Brain microvascular endothelial cell (primary cell): Measurements from ENCODE around the gene GFPT1.

ENCODE experiments used
- DNase-seq: peaks from one replicate; pipeline ENCODE4 v3.0.0-alpha.2; 2020
- H3K27ac ChIP-seq: fragments of 250-450 bp; sonication (Bioruptor Pico); 2 replicates; pipeline ENCODE4 v1.5.1; 2020; ENCODE audit warnings: mild to moderate bottlenecking, moderate library complexity
- H3K27me3 ChIP-seq: fragments of 250-450 bp; sonication (Bioruptor Pico); replicated peaks from 2 replicates; pipeline ENCODE4 v1.5.1; 2020; ENCODE audit warnings: mild to moderate bottlenecking
- H3K36me3 ChIP-seq: fragments of 250-450 bp; sonication (Bioruptor Pico); replicated peaks from 2 replicates; pipeline ENCODE4 v1.5.1; 2020; ENCODE audit warnings: mild to moderate bottlenecking
- H3K4me3 ChIP-seq: 2 replicates; pipeline ENCODE4 v1.5.1; 2011; ENCODE audit warnings: low read depth, mild to moderate bottlenecking, control low read depth, low read length, moderate library complexity
- CTCF ChIP-seq: IDR thresholded peaks from 2 replicates; pipeline ENCODE4 v1.5.1; 2011; ENCODE audit warnings: low read depth, mild to moderate bottlenecking, moderate library complexity, low read length, control low read depth, inconsistent platforms; ENCODE audit errors: missing control alignments
- in situ Hi-C: cut with HindIII; loops from 2 replicates; pipeline ENCODE4 v1.10.0; 2017; ENCODE audit warnings: low sequenced_read_pairs, low pct_ligation_motif_present

The GFPT1 gene

GRCh38 chr2:69400121-69400520 lies 13.1 kb upstream of the GFPT1 start:
- peaks cover 18% of the 10 kb centered on the region for H3K36me3 ChIP-seq
- H3K4me3 ChIP-seq, result no peak overlapping the region
- no peaks in the 10 kb centered on the region for H3K27me3 ChIP-seq
- no peak for DNase-seq
- in situ Hi-C loops, result no loop called here
- no peak for TF ChIP-seq CTCF
- H3K27ac ChIP-seq, result no peak overlapping the region

GRCh38 chr2:69397234-69397633 lies 10.2 kb upstream of the GFPT1 start:
- no peaks in the 10 kb centered on the region for H3K27me3 ChIP-seq
- H3K4me3 ChIP-seq, result no peak overlapping the region
- H3K36me3 ChIP-seq, result peaks cover 20% of the 10 kb centered on the region
- in situ Hi-C loops, result no loop called here
- DNase-seq, result no peak
- no peak overlapping the region for H3K27ac ChIP-seq
- no peak for TF ChIP-seq CTCF

GRCh38 chr2:69395866-69396265 lies 8.8 kb upstream of the GFPT1 start:
- Histone ChIP-seq H3K4me3 (no peak overlapping the region), H3K27me3 (no peaks in the 10 kb centered on the region), H3K36me3 (peaks cover 20% of the 10 kb centered on the region), H3K27ac (no peak overlapping the region)
- DNase-seq, result no peak
- in situ Hi-C loops, result no loop called here
- no peak for TF ChIP-seq CTCF

- H3K27me3 ChIP-seq, result no peaks in the 10 kb centered on the region
- in situ Hi-C loops, result no loop called here
- no peak for DNase-seq
- no peak overlapping the region for H3K4me3 ChIP-seq
- TF ChIP-seq CTCF, result no peak
- H3K36me3 ChIP-seq, result peaks cover 18% of the 10 kb centered on the region
- H3K27ac ChIP-seq, result no peak overlapping the region
Observed at GRCh38 chr2:69393963-69394362, 6.9 kb upstream of the GFPT1 start.

- no peak overlapping the region for H3K4me3 ChIP-seq
- in situ Hi-C loops, result no loop called here
Observed at GRCh38 chr2:69390471-69390870, 3.4 kb upstream of the GFPT1 start.

More at GRCh38 chr2:69390471-69390870, 3.4 kb upstream of the GFPT1 start:
- TF ChIP-seq CTCF, result no peak
- Histone ChIP-seq H3K36me3 (peaks cover 11% of the 10 kb centered on the region), H3K27me3 (no peaks in the 10 kb centered on the region), H3K27ac (no peak overlapping the region)
- DNase-seq, result no peak
